ENCODE measurements around the gene NR4A1. TPM values are rescaled to one million over a fixed set of nuclear protein-coding genes. Genes with fewer than 3 reads are reported as not detected.

NR4A1 gene
- total RNA-seq, 2 experiments from 2014 or later = 25.3 to 29.0 TPM

- Histone ChIP-seq H3K79me2 (ENCODE audit: insufficient read depth, low read depth, low read length) (peaks cover 49% of the 10 kb centered on the region), H4K20me1 (ENCODE audit: insufficient read depth, low read length) (peaks cover 8% of the 10 kb centered on the region; the same call in 1 of the 2 replicates), H3K4me1 (ENCODE audit: insufficient read depth, low read length, poor library complexity, severe bottlenecking) (peaks cover 39% of the 10 kb centered on the region), H3K9me3 (ENCODE audit: low read length) (no peaks in the 10 kb centered on the region), H3K36me3 (ENCODE audit: insufficient read depth, low read length) (peaks cover 39% of the 10 kb centered on the region), H3K27ac (ENCODE audit: low read depth, low read length, poor library complexity, severe bottlenecking) (peak overlapping the region; percentile 73), H3K4me3 (ENCODE audit: low read depth, low read length, poor library complexity, severe bottlenecking) (peak overlapping the region; percentile 91), H2AFZ (ENCODE audit: low read length) (peak overlapping the region; percentile 98; the same call in 1 of the 2 replicates), H3K9me2 (ENCODE audit: insufficient read depth, low read length) (no peaks in the 10 kb centered on the region), H3K4me2 (ENCODE audit: low read length) (peak overlapping the region; percentile 82)
- CTCF ChIA-PET (ENCODE audit: unreplicated experiment) = interaction anchor here (0.9 to 1.4 kb wide), 4 partner anchors 30 to 48 kb away, joined by 3 to 7 read pairs (median 4); no protein-coding TSS in a partner anchor
- BruUV-seq (replicated peaks) = TSS peak; percentile 74
- DNase-seq (ENCODE audit: low spot score) = no peak
- TF ChIP-seq, protein P1, sequence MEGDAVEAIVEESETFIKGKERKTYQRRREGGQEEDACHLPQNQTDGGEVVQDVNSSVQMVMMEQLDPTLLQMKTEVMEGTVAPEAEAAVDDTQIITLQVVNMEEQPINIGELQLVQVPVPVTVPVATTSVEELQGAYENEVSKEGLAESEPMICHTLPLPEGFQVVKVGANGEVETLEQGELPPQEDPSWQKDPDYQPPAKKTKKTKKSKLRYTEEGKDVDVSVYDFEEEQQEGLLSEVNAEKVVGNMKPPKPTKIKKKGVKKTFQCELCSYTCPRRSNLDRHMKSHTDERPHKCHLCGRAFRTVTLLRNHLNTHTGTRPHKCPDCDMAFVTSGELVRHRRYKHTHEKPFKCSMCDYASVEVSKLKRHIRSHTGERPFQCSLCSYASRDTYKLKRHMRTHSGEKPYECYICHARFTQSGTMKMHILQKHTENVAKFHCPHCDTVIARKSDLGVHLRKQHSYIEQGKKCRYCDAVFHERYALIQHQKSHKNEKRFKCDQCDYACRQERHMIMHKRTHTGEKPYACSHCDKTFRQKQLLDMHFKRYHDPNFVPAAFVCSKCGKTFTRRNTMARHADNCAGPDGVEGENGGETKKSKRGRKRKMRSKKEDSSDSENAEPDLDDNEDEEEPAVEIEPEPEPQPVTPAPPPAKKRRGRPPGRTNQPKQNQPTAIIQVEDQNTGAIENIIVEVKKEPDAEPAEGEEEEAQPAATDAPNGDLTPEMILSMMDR (conservative IDR thresholded peaks at IDR 0.05; ENCODE audit: low read length) = no peak
- no peak for TF ChIP-seq EZH2phosphoT487 (IDR thresholded peaks at IDR 0.05; ENCODE audit: borderline replicate concordance, low read depth, low read length)
- intact Hi-C loops (cut with micrococcal nuclease; ENCODE audit: unreplicated experiment) = no loop called here
- POLR2A ChIA-PET = interaction anchor here (0.8 to 4.2 kb wide), 8 partner anchors 10 to 48 kb away, joined by 3 to 14 read pairs (median 4); no protein-coding TSS in a partner anchor
Measured at GRCh38 chr12:52070185-52070925, 19.1 kb downstream of the NR4A1 start.

DNA sequence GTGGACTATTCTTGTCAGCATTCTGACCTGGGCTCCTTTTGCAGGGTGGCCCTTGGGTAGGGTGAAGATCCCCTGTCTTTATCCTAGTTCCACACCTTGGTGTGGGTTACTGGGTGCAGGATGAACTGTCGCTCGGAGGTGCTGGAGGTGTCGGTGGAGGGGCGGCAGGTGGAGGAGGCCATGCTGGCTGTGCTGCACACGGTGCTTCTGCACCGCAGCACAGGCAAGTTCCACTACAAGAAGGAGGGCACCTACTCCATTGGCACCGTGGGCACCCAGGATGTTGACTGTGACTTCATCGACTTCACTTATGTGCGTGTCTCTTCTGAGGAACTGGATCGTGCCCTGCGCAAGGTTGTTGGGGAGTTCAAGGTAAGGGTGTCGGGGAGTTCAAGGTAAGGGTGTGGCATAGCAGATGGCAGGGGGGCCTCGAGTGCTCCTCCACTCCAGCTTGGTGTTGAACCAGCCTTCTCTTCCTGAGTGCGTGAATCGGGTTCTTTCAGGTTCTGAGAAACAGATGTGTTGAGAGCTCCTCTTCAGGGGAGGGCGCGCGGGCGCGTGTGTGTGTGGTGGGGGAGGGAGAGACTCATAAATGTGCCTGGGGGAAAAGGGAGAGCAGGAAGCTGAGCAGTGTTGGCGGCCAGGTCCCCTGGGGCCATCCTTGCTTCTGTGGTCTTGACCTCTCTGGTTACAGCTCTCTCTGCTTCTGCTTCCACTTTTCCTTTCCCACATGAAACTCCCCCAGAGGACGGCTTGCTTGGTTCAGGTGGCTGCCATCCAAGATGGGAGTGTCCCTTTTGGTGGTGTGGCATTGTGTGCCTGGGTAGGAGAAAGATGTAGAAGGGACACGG is 22.5 kb downstream of the NR4A1 start:
- CTCF ChIA-PET (ENCODE audit: unreplicated experiment) = interaction anchor here (2.4 kb wide), 1 partner anchor 48 kb away, joined by 9 read pairs; no protein-coding TSS in a partner anchor
- peaks cover 8% of the 10 kb centered on the region; the same call in 1 of the 2 replicates for H4K20me1 ChIP-seq (ENCODE audit: insufficient read depth, low read length)
- H2AFZ ChIP-seq (ENCODE audit: low read length) = no peak overlapping the region
- no peak for DNase-seq (ENCODE audit: low spot score)
- peaks cover 71% of the 10 kb centered on the region for H3K36me3 ChIP-seq (ENCODE audit: insufficient read depth, low read length)
- H3K4me1 ChIP-seq (ENCODE audit: insufficient read depth, low read length, poor library complexity, severe bottlenecking) = peaks cover 39% of the 10 kb centered on the region
- H3K9me2 ChIP-seq (ENCODE audit: insufficient read depth, low read length) = no peaks in the 10 kb centered on the region
- POLR2A ChIA-PET = interaction anchor here (0.6 to 0.7 kb wide), 2 partner anchors 12 to 46 kb away, joined by 3 to 4 read pairs; no protein-coding TSS in a partner anchor
- intact Hi-C loops (cut with micrococcal nuclease; ENCODE audit: unreplicated experiment) = no loop called here
- BruUV-seq (replicated peaks) = no TSS peak
- no peak overlapping the region for H3K4me3 ChIP-seq (ENCODE audit: low read depth, low read length, poor library complexity, severe bottlenecking)
- peak overlapping the region; percentile 20 for H3K27ac ChIP-seq (ENCODE audit: low read depth, low read length, poor library complexity, severe bottlenecking)
- no peak for TF ChIP-seq EZH2phosphoT487 (IDR thresholded peaks at IDR 0.05; ENCODE audit: borderline replicate concordance, low read depth, low read length)
- no peaks in the 10 kb centered on the region for H3K9me3 ChIP-seq (ENCODE audit: low read length)
- peaks cover 49% of the 10 kb centered on the region for H3K79me2 ChIP-seq (ENCODE audit: insufficient read depth, low read depth, low read length)
- H3K4me2 ChIP-seq (ENCODE audit: low read length) = peak overlapping the region; percentile 26; the same call in 1 of the 2 replicates

All from OCI-LY7 (cell line).